Stomach (tissue), 4 donors: ENCODE measurements around the gene DPYSL4.

Source experiments
- EP300 ChIP-seq: sonication (generic); formaldehyde crosslinking; IDR thresholded peaks from one replicate; pipeline ENCODE4 v1.6.1; 2017; ENCODE audit warnings: antibody characterized with exemption
- POLR2A ChIP-seq, 4 donors: fragments of 450-650 bp; IDR thresholded peaks; one replicate each; pipeline ENCODE4 v1.6.1; 2016; ENCODE audit warnings: antibody characterized with exemption in 4 of 4, control low read depth in 2 of 4, mild to moderate bottlenecking in 1 of 4, moderate library complexity in 1 of 4
- POLR2AphosphoS5 ChIP-seq, 3 donors: sonication (generic); formaldehyde crosslinking; IDR thresholded peaks; one replicate each; pipeline ENCODE4 v1.6.1; 2016; ENCODE audit warnings: antibody characterized with exemption in 3 of 3
- TF ChIP-seq, protein P1 (sequence below), 7 experiments: fragments of 450-650 bp in 4 of 7; fragments of 200-600 bp in 3 of 7; sonication (generic) in 3 of 7; IDR thresholded peaks; one replicate each; pipeline ENCODE4 v1.5.1; 2016 to 2019; ENCODE audit warnings: antibody characterized with exemption in 7 of 7, control low read depth in 2 of 7, mild to moderate bottlenecking in 1 of 7

DNA sequence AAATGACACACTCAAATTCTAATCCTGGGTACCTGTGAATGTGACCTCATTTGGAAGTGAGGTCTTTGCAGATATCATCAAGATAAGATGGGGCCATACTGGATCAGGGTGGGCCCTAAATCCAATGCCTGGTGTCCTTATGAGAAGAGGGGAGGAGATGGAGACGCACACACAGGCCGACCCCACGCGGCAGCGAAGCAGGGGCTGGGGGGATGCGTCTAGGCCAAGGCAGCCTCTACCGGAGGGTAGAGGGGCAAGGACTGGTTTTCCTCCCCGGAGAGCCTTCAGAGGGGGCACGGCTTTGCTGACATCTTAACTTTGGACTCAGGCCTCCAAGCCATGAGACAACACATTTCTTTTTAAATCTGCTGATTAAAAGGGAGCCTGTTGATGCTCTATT, 33.3 kb downstream of the DPYSL4 start:
- TF ChIP-seq, protein P1, sequence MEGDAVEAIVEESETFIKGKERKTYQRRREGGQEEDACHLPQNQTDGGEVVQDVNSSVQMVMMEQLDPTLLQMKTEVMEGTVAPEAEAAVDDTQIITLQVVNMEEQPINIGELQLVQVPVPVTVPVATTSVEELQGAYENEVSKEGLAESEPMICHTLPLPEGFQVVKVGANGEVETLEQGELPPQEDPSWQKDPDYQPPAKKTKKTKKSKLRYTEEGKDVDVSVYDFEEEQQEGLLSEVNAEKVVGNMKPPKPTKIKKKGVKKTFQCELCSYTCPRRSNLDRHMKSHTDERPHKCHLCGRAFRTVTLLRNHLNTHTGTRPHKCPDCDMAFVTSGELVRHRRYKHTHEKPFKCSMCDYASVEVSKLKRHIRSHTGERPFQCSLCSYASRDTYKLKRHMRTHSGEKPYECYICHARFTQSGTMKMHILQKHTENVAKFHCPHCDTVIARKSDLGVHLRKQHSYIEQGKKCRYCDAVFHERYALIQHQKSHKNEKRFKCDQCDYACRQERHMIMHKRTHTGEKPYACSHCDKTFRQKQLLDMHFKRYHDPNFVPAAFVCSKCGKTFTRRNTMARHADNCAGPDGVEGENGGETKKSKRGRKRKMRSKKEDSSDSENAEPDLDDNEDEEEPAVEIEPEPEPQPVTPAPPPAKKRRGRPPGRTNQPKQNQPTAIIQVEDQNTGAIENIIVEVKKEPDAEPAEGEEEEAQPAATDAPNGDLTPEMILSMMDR (IDR thresholded peaks at IDR 0.05): no peak
- no peak for TF ChIP-seq POLR2AphosphoS5 (IDR thresholded peaks at IDR 0.05)
- no peak for TF ChIP-seq EP300
- TF ChIP-seq POLR2A (IDR thresholded peaks at IDR 0.05): no peak
